Head of caudate nucleus (tissue), 42 donors: Measurements from ENCODE around the gene FXYD4.
A peak's percentile ranks its signal among the peaks of the same experiment; 100 is the strongest.
"Not testable (repeated sequence)": the region's sequence is repeated elsewhere in the genome, so short reads cannot be mapped to it uniquely, and the experiment has no call there.

ENCODE experiments used
- DNase-seq, 42 donors: peaks; one replicate each; pipeline versions ENCODE4 v3.0.0 to v3.0.0-alpha.2; 2020 to 2021; ENCODE audit warnings: mixed read lengths in 7 of 42
- intact Hi-C: fragments of 100-400 bp; cut with DNase I; formaldehyde crosslinking; loops from one replicate; pipeline ENCODE4 v1.15.0; 2022

FXYD4 gene

DNA sequence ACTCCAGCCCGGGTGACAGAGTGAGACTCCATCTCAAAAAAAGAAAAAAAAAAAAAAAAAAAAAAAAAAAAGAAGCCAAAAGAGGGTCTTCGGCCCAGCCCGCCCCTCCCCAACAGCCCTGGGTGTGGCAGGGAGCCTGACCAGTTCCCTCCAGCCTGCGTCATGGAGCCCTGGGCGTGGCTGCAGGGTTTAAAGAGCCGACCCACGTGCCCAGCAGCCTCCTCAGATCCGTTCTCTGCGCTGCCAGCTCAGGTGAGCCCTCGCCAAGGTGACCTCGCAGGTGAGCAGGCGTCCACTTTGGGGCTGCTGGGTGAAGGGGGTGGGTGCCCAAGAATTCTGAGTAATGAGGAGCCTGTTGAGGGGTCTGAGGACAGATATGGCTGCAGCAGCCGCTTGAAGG is at the start of gene FXYD4:
TSS of gene FXYD4 (plus strand) at position 219 of the 400 bp plus-strand sequence. CDS start 2,111 bp downstream, outside the sequence.
- no peak for DNase-seq

DNA sequence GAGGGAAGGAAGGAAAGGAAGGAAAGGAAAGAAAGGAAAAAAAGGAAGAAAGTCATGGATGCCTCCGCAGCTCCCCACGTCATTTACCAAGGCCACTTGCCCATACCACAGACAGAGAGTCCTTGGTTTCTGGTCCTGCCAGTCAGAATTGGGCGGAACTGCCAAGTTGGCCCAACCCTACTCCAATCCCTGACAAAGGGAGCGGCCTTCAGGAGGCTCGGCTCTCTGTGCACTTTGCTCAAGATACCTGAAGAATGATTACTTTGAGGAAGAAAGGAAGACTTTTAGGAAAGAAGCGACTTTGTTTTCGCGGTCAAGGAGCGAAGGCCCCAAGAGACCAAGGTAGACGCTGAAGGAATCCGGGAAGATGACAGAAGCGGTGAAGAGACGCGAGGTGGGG is 49.1 kb upstream of the FXYD4 start:
- DNase-seq, result peak; percentile 27 to 81 (median 56)
- intact Hi-C loops, result no loop called here

More for the DNA sequence above, at the start of gene FXYD4:
- intact Hi-C loops, result no loop called here

GRCh38 chr10:43322769-43323168 is 48.7 kb upstream of the FXYD4 start:
- intact Hi-C loops, result no loop called here
- DNase-seq, result peak; percentile 96 to 99 (median 98)

GRCh38 chr10:43323245-43323644 is 48.2 kb upstream of the FXYD4 start:
- intact Hi-C loops, result no loop called here
- DNase-seq, result peak in 13 of 42 donors; percentile 11 to 47 (median 17)

GRCh38 chr10:43324876-43325275 is 46.6 kb upstream of the FXYD4 start:
- intact Hi-C loops, result no loop called here
- no peak for DNase-seq

- intact Hi-C loops, result no loop called here
- no peak for DNase-seq
These were observed 44.3 kb upstream of the FXYD4 start for GRCh38 chr10:43327171-43327570.

DNA sequence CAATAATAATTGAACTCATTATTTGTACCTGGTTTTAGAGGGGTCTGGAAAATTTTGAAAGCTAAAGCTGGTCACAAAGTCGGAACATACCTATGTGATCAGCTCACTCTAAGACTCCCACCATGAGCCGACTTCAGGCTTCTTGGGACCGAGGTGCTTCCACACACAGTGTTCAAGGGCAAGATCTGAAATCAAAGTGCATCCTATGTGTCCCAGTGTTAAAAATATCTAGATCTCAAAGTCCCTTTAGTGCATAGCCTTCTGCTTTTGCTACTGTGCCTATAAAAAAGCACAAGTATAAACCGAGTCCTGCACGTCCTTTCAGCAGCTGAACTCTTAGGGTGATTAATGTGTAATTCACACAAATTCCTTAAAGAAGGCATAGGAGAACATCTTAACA is 43.5 kb upstream of the FXYD4 start:
- intact Hi-C loops, result no loop called here
- DNase-seq, result no peak

- DNase-seq, intact Hi-C loops: not testable (repeated sequence)
These were observed 42.6 kb upstream of the FXYD4 start for GRCh38 chr10:43328810-43329209.

DNA sequence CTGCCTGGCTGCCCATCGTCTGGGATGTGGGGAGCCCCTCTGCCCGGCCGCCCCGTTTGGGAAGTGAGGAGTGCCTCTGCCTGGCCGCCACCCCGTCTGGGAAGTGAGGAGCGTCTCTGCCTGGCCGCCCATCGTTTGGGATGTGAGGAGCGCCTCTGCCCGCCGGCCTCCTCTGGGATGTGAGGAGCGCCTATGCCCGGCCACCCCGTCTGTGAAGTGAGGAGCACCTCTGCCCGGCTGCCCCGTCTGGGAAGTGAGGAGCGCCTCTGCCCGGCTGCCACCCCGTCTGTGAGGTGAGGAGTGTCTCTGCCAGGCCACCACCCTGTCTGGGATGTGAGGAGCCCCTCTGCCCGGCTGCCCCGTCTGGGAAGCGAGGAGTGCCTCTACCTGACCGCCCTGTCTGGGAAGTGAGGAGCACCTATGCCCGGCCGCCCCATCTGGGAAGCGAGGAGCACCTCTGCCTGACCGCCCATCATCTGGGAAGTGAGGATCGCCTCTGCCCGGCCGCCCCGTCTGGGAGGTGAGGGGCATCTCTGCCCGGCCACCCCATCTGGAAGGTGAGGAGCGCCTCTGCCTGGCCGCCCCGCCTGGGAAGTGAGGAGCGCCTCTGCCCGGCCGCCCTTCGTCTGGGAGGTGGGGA is 42.1 kb upstream of the FXYD4 start:
- DNase-seq, intact Hi-C loops: not testable (repeated sequence)

GRCh38 chr10:43330049-43330823 is 41.2 kb upstream of the FXYD4 start:
- intact Hi-C loops, DNase-seq: not testable (repeated sequence)

- intact Hi-C loops, DNase-seq: not testable (repeated sequence)
These were observed 40.7 kb upstream of the FXYD4 start for GRCh38 chr10:43330824-43331127.

DNA sequence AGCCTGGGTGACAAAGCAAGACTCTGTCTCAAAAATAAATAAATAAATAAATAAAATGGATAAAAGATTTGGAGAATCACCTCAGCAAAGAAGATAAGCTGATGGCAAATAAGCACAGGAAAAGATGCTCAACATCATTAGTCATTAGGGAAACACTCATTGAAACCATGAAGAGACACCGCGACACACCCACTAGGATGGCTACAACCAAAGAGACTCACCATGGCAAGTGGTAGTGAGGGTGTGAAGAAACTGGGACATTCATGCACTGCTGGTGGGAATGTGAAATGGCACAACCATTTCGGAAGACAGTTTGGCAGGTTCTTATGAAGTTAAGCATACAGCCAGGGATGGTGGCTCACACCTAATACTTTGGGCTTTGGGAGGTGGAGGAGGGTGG is 37.8 kb upstream of the FXYD4 start:
- intact Hi-C loops, result no loop called here
- DNase-seq, result no peak

- intact Hi-C loops, result no loop called here
- DNase-seq, result no peak
These were observed 35.4 kb upstream of the FXYD4 start for GRCh38 chr10:43336061-43336460.

- DNase-seq, result no peak
- intact Hi-C loops, result no loop called here
These were observed 34.7 kb upstream of the FXYD4 start for GRCh38 chr10:43336641-43337318.

DNA sequence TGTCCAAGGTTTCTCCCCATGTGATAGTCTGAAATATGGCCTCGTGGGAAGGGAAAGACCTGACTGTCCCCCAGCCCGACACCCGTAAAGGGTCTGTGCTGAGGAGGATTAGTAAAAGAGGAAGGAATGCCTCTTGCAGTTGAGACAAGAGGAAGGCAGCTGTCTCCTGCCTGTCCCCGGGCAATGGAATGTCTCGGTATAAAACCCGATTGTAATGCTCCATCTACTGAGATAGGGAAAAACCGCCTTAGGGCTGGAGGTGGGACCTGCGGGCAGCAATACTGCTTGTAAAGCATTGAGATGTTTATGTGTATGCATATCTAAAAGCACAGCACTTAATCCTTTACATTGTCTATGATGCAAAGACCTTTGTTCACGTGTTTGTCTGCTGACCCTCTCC is 33.9 kb upstream of the FXYD4 start:
- DNase-seq, intact Hi-C loops: not testable (repeated sequence)

GRCh38 chr10:43338117-43338516 is 33.3 kb upstream of the FXYD4 start:
- intact Hi-C loops, result no loop called here
- DNase-seq, result peak in 7 of 42 donors; percentile 23 to 66 (median 43)

DNA sequence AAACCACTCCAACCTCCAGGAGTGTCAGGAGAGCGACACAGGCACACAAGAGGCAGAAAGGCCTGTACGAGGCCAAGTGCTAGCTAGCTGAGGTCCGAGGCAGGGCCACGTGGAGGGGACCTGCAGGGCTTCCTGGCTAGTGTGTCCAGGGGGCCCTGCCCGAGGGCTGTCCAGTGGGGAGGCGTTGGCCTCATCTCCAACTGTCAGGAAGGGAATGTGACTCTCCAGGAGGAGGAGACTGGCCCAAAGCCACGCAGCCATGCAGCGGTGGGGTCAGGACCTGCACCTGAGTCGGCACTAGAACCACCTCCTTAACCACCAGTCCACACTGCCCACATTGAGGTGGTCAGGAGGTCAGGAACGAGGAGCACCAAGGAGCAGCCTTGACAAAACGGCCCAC is 32.3 kb upstream of the FXYD4 start:
- intact Hi-C loops, result no loop called here
- DNase-seq, result no peak

DNA sequence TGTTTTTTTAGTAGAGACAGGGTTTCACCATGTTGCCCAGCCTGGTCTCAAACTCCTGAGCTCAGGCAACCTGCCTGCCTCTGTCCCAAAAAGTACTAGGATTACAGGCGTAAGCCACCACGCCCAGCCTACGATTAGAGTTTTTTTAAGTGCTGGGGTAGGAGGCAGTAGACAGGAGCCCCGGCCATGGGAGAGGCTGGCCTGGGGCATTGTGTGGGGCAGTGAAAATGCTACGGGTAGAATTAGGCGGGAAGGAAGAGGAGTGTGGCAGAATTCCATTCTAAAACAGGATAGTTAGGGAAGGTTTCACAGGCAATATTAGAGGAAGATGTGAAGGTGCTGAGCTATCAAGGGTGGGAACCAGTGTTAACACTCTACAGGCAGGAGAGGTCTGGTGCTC is 31.3 kb upstream of the FXYD4 start:
- intact Hi-C loops, result no loop called here
- DNase-seq, result no peak

- intact Hi-C loops, result no loop called here
These were observed 30.8 kb upstream of the FXYD4 start for GRCh38 chr10:43340619-43341018.

DNA sequence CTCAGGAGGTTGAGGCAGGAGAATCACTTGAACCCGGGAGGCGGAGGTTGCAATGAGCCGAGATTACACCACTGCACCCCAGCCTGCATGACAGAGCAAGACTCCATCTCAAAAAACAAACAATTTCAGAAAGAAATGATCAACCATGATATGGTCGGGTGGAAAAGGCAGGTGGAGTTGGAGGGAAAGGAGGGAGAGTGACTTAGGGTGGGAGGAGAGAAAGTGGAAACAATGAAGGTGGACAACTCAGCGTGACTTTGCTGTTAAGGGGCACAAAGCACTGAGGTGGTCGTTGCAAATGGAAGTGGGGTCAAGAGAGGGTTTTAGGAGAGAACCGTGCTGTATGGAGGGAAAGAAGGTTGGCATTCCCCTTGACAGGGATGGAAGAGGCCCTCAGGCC is 30.0 kb upstream of the FXYD4 start:
- no peak for DNase-seq
- intact Hi-C loops, result no loop called here

More at GRCh38 chr10:43340619-43341018, 30.8 kb upstream of the FXYD4 start:
- peak in 8 of 42 donors; percentile 37 to 67 (median 40) for DNase-seq
